Retinal pigment epithelial cell (primary cell): Measurements from ENCODE around the gene CHI3L1.

ENCODE experiments used
- DNase-seq: peaks from one replicate; pipeline ENCODE4 v3.0.0-alpha.2; 2010; ENCODE audit warnings: low read depth
- H3K4me3 ChIP-seq: 2 replicates; pipeline ENCODE4 v1.5.1; 2011; ENCODE audit warnings: mild to moderate bottlenecking, low read length, control low read depth, moderate library complexity
- TF ChIP-seq, protein P1 (sequence below): conservative IDR thresholded peaks from 2 replicates; pipeline ENCODE4 v1.5.1; 2011; ENCODE audit warnings: low read depth, low read length, control low read depth, inconsistent platforms

CHI3L1 gene

DNA sequence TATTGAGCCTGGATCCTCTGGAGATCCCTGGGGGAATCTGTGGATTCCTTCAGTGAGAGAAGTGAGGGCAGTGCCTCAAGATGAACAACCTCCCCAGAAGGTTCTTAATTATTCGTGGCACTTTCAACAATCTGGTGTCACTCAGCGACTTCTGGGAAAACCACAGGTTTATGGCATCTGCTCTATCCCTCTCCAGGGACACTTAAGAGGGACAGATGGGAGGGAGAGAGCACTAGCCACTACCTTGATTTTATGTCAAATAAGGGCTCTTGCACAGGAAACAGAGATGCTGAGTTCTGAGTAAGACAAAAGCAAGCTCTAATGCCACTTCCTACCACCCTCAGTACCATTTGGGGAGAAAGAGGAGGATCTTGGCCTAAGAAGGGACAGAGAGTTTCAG is 21.2 kb upstream of the CHI3L1 start:
- TF ChIP-seq, protein P1, sequence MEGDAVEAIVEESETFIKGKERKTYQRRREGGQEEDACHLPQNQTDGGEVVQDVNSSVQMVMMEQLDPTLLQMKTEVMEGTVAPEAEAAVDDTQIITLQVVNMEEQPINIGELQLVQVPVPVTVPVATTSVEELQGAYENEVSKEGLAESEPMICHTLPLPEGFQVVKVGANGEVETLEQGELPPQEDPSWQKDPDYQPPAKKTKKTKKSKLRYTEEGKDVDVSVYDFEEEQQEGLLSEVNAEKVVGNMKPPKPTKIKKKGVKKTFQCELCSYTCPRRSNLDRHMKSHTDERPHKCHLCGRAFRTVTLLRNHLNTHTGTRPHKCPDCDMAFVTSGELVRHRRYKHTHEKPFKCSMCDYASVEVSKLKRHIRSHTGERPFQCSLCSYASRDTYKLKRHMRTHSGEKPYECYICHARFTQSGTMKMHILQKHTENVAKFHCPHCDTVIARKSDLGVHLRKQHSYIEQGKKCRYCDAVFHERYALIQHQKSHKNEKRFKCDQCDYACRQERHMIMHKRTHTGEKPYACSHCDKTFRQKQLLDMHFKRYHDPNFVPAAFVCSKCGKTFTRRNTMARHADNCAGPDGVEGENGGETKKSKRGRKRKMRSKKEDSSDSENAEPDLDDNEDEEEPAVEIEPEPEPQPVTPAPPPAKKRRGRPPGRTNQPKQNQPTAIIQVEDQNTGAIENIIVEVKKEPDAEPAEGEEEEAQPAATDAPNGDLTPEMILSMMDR, result no peak
- H3K4me3 ChIP-seq, result no peak overlapping the region
- no peak for DNase-seq

GRCh38 chr1:203206129-203206687 is 19.7 kb upstream of the CHI3L1 start:
- TF ChIP-seq, protein P1, result no peak
- peak; percentile 51 for DNase-seq
- H3K4me3 ChIP-seq, result no peak overlapping the region

DNA sequence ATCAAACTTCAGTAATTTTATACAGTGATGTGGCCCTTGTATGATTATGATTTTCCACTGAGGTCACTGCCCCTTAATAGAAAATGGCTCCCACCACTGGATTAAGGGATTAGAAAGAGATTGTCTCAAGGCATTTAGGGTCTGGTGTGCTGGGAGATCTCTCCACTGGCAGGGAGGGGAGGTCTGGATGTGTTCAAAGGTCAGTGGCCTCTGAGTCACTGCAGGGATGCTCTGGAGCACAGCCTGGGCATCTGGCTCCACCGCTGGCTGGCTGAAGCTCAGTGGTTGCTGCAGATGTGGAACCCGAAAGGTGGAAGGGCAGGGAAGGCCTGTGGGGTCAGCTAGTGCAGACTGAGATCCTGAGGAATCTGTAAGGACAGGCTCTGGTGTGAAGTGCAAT is 18.3 kb upstream of the CHI3L1 start:
- H3K4me3 ChIP-seq, result no peak overlapping the region
- TF ChIP-seq, protein P1, result no peak
- DNase-seq, result no peak

GRCh38 chr1:203202431-203203245 is 16.1 kb upstream of the CHI3L1 start:
- H3K4me3 ChIP-seq, result no peak overlapping the region
- TF ChIP-seq, protein P1, result no peak
- DNase-seq, result no peak

DNA sequence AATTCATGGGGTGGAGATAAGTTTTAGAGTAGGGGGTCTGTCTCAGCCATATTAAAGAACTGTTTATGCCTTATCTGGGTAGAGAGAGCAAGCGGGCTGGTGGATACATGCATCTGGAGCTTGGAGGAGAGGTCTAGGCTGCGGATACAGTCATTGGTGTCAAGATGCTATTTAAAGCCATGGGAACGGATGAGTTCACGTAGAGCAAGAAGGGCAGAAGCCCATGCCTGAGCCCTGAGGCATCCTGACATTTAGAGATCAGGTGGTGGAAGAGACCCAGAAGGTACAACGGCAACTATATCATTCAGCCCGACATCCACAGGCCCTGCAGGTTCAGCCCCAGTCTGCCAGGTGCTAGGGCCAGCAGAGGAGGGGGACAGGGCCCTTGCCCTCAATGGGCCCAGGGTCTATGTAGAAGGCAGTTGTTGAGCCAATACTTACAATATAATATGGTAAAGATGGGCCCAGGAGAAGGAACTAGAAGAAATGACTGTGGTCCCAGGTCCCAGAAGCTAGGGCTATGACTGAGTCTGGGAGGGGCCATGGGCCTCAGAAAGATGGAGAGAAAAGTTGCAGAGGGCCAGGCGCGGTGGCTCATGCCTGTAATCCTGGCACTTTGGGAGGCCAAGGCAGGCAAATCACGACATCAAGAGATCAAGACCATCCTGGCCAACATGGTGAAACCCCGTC is 15.2 kb upstream of the CHI3L1 start:
- H3K4me3 ChIP-seq, result no peak overlapping the region
- DNase-seq, result no peak
- TF ChIP-seq, protein P1, result no peak

- no peak overlapping the region for H3K4me3 ChIP-seq
- no peak for DNase-seq
- TF ChIP-seq, protein P1, result no peak
Measured at GRCh38 chr1:203200916-203201315, 14.4 kb upstream of the CHI3L1 start.
